ENCODE measurements around the gene PPP1R1C.

- TF ChIP-seq CTCF (conservative IDR thresholded peaks at IDR 0.05; ENCODE audit: low read depth in 2 of 2) (no peak), REST (IDR thresholded peaks at IDR 0.05; ENCODE audit: unreplicated experiment) (no peak), EZH2 (IDR thresholded peaks at IDR 0.05; ENCODE audit: low read depth, unreplicated experiment) (no peak), POLR2AphosphoS5 (IDR thresholded peaks at IDR 0.05; ENCODE audit: low read depth) (no peak), ETS1 (IDR thresholded peaks at IDR 0.05) (no peak), STAT1 (IDR thresholded peaks at IDR 0.05; ENCODE audit: unreplicated experiment) (no peak), JUNB (IDR thresholded peaks at IDR 0.05; ENCODE audit: unreplicated experiment) (no peak)
These were observed 12.4 kb upstream of the PPP1R1C start for GRCh38 chr2:181973171-181973783.

Measured in GM23338 (cell line).